ENCODE measurements around the gene RTN4. TPM values are rescaled to one million over a fixed set of nuclear protein-coding genes. Genes with fewer than 3 reads are reported as not detected.

Gene RTN4
- total and polyA plus RNA-seq, 2 experiments from 2014 or later: 218 to 221 TPM

DNA sequence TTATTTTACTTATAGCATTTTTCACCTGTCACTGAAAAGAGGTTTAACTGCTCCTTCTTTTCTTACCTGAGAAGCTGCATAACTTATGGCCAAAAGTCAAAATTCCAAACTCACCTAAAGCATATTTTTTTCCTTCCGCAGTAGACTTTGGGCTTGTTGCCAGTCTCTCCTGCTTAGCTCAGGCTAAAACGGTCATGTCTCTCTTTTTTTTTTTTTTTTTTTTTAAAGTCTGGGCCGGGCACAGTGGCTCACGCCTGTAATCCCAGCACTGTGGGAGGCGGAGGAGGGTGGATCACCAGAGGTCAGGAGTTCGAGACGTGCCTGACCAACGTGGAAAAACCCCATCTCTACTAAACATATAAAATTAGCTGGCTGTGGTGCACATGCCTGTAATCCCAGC, 113.5 kb downstream of the RTN4 start:
- no peaks in the 10 kb centered on the region for H3K79me2 ChIP-seq (replicated peaks; ENCODE audit: insufficient read depth)
- no peak overlapping the region for H2AFZ ChIP-seq
- no peaks in the 10 kb centered on the region for H3F3A ChIP-seq (replicated peaks; ENCODE audit: low read depth)
- H3K9me2 ChIP-seq (ENCODE audit: insufficient read depth): no peaks in the 10 kb centered on the region
- Mint-ChIP-seq H3K9me3 (peaks cover 2% of the 10 kb centered on the region; the same call in 1 of the 3 replicates), H3K27me3 (ENCODE audit: insufficient read depth, low read depth, poor library complexity) (no peaks in the 10 kb centered on the region), H3K4me3 (no peak overlapping the region), H3K36me3 (ENCODE audit: low read depth) (no peaks in the 10 kb centered on the region), H3K27ac (no peak overlapping the region), H3K4me1 (no peaks in the 10 kb centered on the region)
- no peaks in the 10 kb centered on the region for H3K27me3 ChIP-seq (ENCODE audit: insufficient read depth)
- ATAC-seq (no peak), DNase-seq (ENCODE audit: low spot score) (no peak)
- H3K4me3 ChIP-seq: no peak overlapping the region
- H4K20me1 ChIP-seq (replicated peaks; ENCODE audit: insufficient read depth): no peaks in the 10 kb centered on the region
- no peak overlapping the region for H3K27ac ChIP-seq (ENCODE audit: low read depth)
- TF ChIP-seq EZH2phosphoT487 (IDR thresholded peaks at IDR 0.05; ENCODE audit: unreplicated experiment) (no peak), STAT1 (IDR thresholded peaks at IDR 0.05; ENCODE audit: unreplicated experiment) (no peak), POLR2AphosphoS5 (IDR thresholded peaks at IDR 0.05; ENCODE audit: low read depth) (no peak), CREB1 (CRISPR knock-in tag; IDR thresholded peaks at IDR 0.05; ENCODE audit: low read depth) (no peak), JUNB (IDR thresholded peaks at IDR 0.05; ENCODE audit: unreplicated experiment) (no peak), EZH2 (IDR thresholded peaks at IDR 0.05; ENCODE audit: low read depth, unreplicated experiment) (no peak), NANOG (IDR thresholded peaks at IDR 0.05; ENCODE audit: borderline replicate concordance) (no peak), ZNF331 (CRISPR knock-in tag; IDR thresholded peaks at IDR 0.05; ENCODE audit: low read depth) (no peak), ZNF114 (CRISPR knock-in tag; IDR thresholded peaks at IDR 0.05) (no peak)
- TF ChIP-seq, protein P1, sequence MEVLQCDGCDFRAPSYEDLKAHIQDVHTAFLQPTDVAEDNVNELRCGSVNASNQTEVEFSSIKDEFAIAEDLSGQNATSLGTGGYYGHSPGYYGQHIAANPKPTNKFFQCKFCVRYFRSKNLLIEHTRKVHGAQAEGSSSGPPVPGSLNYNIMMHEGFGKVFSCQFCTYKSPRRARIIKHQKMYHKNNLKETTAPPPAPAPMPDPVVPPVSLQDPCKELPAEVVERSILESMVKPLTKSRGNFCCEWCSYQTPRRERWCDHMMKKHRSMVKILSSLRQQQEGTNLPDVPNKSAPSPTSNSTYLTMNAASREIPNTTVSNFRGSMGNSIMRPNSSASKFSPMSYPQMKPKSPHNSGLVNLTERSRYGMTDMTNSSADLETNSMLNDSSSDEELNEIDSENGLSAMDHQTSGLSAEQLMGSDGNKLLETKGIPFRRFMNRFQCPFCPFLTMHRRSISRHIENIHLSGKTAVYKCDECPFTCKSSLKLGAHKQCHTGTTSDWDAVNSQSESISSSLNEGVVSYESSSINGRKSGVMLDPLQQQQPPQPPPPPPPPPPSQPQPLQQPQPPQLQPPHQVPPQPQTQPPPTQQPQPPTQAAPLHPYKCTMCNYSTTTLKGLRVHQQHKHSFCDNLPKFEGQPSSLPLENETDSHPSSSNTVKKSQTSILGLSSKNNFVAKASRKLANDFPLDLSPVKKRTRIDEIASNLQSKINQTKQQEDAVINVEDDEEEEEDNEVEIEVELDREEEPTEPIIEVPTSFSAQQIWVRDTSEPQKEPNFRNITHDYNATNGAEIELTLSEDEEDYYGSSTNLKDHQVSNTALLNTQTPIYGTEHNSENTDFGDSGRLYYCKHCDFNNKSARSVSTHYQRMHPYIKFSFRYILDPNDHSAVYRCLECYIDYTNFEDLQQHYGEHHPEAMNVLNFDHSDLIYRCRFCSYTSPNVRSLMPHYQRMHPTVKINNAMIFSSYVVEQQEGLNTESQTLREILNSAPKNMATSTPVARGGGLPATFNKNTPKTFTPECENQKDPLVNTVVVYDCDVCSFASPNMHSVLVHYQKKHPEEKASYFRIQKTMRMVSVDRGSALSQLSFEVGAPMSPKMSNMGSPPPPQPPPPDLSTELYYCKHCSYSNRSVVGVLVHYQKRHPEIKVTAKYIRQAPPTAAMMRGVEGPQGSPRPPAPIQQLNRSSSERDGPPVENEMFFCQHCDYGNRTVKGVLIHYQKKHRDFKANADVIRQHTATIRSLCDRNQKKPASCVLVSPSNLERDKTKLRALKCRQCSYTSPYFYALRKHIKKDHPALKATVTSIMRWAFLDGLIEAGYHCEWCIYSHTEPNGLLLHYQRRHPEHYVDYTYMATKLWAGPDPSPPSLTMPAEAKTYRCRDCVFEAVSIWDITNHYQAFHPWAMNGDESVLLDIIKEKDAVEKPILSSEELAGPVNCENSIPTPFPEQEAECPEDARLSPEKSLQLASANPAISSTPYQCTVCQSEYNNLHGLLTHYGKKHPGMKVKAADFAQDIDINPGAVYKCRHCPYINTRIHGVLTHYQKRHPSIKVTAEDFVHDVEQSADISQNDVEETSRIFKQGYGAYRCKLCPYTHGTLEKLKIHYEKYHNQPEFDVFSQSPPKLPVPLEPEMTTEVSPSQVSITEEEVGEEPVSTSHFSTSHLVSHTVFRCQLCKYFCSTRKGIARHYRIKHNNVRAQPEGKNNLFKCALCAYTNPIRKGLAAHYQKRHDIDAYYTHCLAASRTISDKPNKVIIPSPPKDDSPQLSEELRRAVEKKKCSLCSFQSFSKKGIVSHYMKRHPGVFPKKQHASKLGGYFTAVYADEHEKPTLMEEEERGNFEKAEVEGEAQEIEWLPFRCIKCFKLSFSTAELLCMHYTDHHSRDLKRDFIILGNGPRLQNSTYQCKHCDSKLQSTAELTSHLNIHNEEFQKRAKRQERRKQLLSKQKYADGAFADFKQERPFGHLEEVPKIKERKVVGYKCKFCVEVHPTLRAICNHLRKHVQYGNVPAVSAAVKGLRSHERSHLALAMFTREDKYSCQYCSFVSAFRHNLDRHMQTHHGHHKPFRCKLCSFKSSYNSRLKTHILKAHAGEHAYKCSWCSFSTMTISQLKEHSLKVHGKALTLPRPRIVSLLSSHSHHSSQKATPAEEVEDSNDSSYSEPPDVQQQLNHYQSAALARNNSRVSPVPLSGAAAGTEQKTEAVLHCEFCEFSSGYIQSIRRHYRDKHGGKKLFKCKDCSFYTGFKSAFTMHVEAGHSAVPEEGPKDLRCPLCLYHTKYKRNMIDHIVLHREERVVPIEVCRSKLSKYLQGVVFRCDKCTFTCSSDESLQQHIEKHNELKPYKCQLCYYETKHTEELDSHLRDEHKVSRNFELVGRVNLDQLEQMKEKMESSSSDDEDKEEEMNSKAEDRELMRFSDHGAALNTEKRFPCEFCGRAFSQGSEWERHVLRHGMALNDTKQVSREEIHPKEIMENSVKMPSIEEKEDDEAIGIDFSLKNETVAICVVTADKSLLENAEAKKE (CRISPR knock-in tag; IDR thresholded peaks at IDR 0.05): no peak
- TF ChIP-seq, protein P2, sequence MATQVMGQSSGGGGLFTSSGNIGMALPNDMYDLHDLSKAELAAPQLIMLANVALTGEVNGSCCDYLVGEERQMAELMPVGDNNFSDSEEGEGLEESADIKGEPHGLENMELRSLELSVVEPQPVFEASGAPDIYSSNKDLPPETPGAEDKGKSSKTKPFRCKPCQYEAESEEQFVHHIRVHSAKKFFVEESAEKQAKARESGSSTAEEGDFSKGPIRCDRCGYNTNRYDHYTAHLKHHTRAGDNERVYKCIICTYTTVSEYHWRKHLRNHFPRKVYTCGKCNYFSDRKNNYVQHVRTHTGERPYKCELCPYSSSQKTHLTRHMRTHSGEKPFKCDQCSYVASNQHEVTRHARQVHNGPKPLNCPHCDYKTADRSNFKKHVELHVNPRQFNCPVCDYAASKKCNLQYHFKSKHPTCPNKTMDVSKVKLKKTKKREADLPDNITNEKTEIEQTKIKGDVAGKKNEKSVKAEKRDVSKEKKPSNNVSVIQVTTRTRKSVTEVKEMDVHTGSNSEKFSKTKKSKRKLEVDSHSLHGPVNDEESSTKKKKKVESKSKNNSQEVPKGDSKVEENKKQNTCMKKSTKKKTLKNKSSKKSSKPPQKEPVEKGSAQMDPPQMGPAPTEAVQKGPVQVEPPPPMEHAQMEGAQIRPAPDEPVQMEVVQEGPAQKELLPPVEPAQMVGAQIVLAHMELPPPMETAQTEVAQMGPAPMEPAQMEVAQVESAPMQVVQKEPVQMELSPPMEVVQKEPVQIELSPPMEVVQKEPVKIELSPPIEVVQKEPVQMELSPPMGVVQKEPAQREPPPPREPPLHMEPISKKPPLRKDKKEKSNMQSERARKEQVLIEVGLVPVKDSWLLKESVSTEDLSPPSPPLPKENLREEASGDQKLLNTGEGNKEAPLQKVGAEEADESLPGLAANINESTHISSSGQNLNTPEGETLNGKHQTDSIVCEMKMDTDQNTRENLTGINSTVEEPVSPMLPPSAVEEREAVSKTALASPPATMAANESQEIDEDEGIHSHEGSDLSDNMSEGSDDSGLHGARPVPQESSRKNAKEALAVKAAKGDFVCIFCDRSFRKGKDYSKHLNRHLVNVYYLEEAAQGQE (IDR thresholded peaks at IDR 0.05; ENCODE audit: unreplicated experiment): no peak
- TF ChIP-seq, protein P3, sequence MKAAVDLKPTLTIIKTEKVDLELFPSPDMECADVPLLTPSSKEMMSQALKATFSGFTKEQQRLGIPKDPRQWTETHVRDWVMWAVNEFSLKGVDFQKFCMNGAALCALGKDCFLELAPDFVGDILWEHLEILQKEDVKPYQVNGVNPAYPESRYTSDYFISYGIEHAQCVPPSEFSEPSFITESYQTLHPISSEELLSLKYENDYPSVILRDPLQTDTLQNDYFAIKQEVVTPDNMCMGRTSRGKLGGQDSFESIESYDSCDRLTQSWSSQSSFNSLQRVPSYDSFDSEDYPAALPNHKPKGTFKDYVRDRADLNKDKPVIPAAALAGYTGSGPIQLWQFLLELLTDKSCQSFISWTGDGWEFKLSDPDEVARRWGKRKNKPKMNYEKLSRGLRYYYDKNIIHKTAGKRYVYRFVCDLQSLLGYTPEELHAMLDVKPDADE (IDR thresholded peaks at IDR 0.05): no peak
- TF ChIP-seq, protein P4, sequence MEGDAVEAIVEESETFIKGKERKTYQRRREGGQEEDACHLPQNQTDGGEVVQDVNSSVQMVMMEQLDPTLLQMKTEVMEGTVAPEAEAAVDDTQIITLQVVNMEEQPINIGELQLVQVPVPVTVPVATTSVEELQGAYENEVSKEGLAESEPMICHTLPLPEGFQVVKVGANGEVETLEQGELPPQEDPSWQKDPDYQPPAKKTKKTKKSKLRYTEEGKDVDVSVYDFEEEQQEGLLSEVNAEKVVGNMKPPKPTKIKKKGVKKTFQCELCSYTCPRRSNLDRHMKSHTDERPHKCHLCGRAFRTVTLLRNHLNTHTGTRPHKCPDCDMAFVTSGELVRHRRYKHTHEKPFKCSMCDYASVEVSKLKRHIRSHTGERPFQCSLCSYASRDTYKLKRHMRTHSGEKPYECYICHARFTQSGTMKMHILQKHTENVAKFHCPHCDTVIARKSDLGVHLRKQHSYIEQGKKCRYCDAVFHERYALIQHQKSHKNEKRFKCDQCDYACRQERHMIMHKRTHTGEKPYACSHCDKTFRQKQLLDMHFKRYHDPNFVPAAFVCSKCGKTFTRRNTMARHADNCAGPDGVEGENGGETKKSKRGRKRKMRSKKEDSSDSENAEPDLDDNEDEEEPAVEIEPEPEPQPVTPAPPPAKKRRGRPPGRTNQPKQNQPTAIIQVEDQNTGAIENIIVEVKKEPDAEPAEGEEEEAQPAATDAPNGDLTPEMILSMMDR (conservative IDR thresholded peaks at IDR 0.05; ENCODE audit: low read depth in 2 of 2): no peak
- no peak overlapping the region for H3K4me2 ChIP-seq
- H3K36me3 ChIP-seq (ENCODE audit: insufficient read depth): no peaks in the 10 kb centered on the region
- no peaks in the 10 kb centered on the region; the same call in 1 of the 2 replicates for H3K4me1 ChIP-seq (ENCODE audit: insufficient read depth)

Measured in GM23338 (cell line).